Left renal pelvis (tissue), 4 donors: ENCODE measurements around the gene SIRPG. TPM values are rescaled to one million over a fixed set of nuclear protein-coding genes. Genes with fewer than 3 reads are reported as not detected.
"Not testable (repeated sequence)": the region's sequence is repeated elsewhere in the genome, so short reads cannot be mapped to it uniquely, and the experiment has no call there.

Experiments used
- DNase-seq, 4 donors: peaks; one replicate each; pipeline ENCODE4 v3.0.0-alpha.2; 2013; ENCODE audit warnings: low read depth in 4 of 4, low spot score in 3 of 4
- polyA plus RNA-seq, 4 donors: library from polyadenylated mRNA; unstranded; fragments of 120-200 nt; gene quantifications; one replicate each; pipeline ENCODE4 v1.2.1, GENCODE V29; 2013; ENCODE audit not compliant: insufficient read length in 4 of 4

Gene SIRPG
- polyA plus RNA-seq, 4 donors: 0.19 TPM; not detected in 3

DNA sequence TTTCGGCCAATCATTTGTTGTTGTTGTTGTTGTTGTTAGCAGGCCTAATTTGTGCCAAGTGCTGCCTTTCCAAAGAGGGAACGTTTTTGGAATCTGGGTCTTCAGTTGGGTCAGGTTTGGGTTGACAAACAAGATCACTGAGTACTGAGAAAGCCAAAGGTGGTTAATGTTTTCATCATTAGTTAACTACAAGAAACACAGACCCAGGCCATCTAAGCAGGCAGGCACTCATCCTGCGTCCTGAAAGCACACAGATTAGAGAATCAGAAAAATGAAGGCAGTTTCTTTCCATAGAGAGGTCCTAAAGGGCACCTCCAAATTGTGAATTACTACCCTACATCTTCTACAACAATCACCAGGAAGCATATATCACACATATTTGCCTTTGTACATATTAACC lies 15.1 kb upstream of the SIRPG start:
- DNase-seq: no peak

DNA sequence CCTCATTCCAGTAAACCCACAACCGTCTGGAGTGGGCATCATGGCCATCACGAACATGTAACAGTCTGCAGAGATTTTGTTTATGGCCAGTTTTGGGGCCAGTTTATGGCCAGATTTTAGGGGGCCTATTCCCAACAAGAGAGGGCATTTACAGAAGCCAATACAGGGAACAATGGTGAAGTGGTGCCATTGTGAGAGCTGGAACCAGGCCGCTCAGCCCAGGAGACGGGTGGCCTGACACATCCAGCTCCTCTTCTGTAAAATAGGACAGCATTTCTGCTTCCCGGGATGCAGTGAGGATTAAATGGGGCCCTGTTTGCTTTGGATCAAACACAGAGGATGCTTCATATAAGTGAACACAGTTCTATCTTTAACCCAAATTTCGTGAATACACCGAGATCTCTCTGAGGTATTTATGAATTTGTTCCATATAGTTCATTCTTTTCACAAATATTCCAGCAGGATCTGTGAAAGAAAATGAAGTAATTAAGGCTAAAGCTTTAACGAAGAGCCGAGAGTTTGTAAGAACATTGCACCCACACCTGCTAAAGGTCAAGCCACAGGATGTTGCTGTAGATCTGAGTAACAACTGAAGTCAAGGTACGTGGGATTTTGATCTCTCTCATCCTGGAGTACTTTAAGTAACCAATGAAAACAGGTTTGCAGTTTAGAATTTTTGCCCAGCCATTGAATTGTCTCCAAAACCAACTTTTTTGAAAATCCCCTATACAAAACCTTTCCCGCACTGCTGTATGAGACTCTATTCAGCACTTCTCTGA lies 14.5 kb upstream of the SIRPG start:
- no peak for DNase-seq

- DNase-seq: no peak
Measured at GRCh38 chr20:1669304-1669703, 11.7 kb upstream of the SIRPG start.

DNA sequence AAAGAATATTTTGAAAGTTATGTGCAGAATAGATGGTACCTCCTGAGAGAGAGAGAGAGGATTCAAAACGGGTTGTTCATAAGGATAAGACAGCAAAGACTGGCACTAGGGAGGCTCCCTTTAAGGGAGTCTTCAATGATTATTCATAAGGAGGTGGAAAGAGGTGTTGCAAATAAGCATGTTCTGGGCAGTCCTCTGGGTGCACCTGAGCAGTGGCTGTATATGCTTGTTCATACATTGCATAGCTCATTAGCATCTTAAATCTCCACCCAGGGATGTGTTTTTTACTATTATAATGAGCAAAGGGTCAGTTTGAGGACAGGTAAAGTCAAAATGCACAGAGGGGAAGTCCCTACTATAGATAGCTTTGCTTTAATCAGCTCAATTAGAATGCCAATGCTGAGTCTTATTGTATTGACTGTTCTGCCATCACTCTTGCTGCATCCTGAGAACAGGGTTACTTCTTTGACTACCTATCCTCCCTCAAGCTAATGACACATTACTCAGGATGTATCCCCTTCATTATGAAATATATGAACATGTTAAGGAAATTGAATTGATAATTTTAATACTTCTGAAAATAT lies 10.0 kb upstream of the SIRPG start:
- DNase-seq: no peak

GRCh38 chr20:1666802-1667201 lies 9.2 kb upstream of the SIRPG start:
- DNase-seq: no peak

DNA sequence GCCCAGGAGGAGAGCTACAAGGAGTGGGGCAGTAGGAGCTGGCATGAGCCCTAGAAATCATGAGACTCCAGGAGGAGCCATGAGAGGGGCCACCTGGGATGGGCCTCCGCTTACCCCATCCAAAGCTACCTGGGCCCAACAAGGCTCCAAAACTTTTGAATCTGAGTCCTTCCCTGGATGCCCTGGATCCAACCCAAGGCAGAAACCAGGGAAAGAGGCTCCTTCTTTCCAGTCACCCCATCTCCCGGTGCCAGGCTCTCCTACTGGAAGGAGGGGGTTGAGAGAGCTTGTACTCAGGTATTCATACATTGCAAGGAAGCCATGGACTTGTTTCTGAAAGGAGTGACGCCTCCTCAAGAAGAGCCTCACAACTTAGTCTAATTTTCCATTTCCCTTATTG lies 7.8 kb upstream of the SIRPG start:
- no peak for DNase-seq

DNA sequence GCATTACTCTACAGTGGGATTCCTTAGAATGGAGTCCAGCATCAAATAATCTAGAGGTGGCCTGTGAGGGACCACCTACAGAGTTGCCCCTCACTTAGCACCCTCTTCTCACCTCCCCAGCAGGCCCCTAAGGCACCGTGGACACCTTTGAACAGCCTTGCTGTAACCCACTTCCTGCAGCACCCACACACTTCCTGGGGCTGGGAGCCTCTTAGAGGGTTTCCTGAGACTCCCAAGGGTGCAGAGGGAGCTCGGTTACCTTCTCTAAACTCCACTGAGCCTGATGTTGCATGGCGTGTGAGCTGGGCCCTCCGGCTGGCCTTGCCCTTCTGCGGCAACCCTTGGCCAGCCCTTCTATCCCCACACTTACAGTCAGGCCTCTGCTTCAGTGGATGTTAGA lies 7.3 kb upstream of the SIRPG start:
- DNase-seq: no peak

- no peak for DNase-seq
Measured at GRCh38 chr20:1663917-1664316, 6.3 kb upstream of the SIRPG start.

DNA sequence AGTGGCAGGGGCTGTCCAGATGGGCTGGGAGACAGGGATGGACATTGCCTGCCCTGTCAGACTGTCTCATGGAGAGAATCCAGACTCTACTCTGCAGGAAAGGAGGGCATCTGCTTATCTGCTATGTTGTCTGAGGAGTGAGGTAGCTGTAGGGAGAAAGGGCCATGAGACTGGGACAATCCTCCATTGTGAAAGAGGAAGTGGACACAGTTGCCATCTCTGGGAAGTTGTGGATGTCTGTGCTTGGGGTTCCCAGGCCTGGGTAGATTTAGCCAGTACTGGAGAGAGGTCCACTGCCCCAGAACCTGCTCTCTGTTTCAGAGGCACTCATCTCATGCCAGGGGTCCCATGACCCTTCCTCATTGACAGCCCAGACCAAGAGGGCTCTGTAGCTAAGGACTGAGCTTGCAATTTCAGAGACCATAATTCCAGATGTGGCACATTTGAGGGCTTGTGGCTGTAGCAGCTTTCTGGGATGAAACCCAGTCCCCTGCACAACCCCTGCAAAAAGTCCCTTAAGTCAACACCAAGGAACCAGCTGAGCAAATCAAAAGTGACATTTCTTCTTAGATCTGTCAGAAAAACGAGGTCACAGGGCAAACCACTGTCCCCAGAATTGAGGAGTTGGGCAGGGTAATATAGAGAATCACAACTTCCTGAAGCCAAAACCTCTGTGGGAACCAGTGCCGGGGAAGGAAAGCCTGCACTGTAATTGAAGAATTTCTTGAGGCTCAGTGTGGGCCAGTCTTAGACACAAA lies 4.1 kb upstream of the SIRPG start:
- DNase-seq: no peak

DNA sequence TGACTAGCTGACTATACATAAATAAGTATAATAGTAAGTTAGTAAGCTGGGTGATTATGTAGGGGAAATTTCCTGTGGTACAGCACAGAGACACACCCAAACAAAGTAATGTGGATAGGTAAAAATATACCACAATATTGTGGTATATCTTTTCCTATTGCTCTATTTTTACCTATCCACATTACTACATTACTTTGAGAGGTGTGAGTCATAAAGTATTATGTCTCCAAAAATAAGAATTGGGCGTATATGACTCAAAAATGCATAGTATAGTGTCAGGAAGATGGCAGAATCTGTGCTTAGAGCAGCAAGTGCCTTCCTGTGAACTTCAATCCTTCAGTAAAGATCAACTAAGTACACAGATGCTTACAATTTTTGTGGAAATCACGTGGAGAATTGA lies 2.7 kb upstream of the SIRPG start:
- no peak for DNase-seq

GRCh38 chr20:1656844-1657243 lies 735 bp downstream of the SIRPG start:
- no peak for DNase-seq

DNA sequence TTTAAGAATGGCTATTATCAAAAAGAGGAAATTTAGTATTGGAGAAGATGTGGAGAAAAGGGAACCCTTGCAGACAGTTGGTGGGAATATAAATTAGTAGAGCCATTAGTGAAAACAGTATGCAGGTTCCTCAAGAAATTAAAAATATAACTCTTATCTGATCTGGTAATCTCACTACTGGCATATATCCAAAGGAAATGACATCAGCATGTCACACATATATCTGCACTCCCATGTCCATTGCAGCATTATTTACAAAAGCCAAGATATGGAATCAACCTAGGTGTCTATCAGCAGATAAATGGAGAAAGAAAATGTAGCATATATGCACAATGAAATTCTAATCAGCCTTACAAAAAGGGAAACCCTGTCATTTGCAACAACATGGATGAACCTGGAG lies 2.6 kb downstream of the SIRPG start:
- DNase-seq: no peak

- no peak for DNase-seq
Measured at GRCh38 chr20:1652960-1653359, 4.6 kb downstream of the SIRPG start.

DNA sequence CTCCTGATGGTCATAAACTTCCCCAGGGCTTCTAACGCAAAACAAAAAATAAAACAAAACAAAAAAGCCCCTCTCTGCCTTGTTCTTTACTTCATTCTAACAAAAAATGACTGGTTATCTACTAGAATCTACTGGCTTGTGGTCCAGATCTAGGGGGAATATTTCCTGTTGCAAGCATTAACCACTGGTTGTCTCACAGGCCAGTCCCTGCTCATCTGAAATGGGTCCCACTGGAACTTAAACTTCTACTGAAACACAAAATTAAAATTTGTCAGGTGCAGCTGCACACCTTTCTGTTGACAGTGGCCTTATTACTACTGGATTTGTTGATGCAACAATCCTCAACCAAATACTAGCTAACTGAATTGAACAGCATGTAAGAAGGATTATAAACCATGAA lies 5.5 kb downstream of the SIRPG start:
- no peak for DNase-seq

- DNase-seq: no peak
Measured at GRCh38 chr20:1651268-1652058, 6.1 kb downstream of the SIRPG start.

DNA sequence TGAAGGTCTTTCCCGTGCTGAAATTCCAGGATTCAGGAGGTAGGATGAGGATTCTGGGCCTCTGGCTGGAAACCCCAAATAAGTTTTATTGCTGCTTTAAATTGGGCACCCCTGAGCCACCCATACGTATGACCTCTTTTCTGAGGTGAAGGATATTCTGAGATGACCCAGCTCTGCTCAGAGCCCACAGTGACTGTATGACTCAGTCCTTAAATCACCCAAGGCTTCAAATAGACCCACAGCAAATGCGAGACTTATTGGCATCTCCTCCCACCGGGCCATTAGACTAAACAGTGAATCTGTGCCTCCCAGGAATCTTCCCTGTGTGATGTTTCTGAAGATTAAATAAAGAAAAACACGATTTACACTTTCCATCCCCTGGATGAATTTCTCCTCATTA lies 9.5 kb downstream of the SIRPG start:
- no peak for DNase-seq

GRCh38 chr20:1646975-1647431 lies 10.6 kb downstream of the SIRPG start:
- no peak for DNase-seq

DNA sequence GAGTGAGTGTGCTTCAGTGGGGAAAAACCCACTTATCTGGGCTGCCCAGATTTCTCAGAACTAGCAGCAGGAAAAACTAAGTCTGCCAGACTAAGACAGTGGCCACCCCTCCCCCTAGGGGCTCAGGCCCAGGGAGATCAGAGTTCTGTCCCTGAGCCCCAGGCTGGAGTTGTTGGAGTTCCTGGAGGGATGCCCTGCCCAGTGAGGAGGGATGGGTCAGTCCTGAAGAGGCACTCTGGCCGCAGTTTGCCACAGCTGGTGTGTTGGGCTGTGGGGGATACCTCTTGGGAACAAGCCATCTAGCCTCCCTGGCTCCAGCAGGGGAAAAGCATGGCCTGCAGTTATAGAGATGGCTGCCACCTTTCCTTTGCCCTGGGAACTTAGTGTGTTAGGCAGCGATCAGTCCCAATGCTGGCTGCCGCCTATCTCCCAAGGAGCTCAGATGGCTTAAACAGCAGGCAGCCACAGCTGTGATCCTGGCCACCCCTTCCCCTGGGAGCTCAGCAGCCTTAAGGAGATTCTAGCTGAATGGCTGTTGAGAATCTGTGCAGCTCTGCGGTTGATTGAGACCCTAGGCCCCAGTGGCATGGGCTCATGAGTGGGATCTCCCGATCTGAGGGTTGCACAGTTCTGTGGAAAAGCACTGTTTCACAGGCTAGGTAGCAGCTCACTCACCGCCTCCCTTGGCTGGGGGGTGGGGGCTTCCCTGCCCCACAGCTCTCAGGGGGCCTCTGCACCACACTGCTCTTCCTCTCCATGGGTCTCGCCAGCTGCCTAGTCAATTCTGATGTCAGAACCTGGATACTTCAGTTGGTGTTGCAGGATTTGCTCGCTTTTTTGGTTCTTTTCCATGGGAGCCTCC lies 13.2 kb downstream of the SIRPG start:
- DNase-seq: no peak

DNA sequence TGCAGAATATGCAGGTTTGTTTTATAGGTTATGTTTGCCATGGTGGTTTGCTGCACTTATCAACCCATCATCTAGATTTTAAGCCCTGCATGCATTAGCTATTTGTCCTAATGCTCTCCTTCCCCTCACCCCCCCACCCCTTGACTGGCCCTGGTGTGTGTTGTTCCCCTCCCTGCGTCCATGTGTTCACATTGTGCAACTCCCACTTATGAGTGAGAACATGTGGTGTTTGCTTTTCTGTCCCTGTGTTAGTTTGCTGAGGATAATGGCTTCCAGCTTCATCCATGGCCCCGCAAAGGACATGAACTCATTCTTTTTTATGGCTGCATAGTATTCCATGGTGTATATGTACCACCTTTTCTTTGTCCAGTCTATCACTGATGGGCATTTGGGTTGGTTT lies 18.9 kb downstream of the SIRPG start:
- DNase-seq: not testable (repeated sequence)

- no peak for DNase-seq
Measured at GRCh38 chr20:1637755-1638154, 19.8 kb downstream of the SIRPG start.
